Activated CD8-positive, alpha-beta memory T cell treated with anti-CD3 and anti-CD28 coated beads, Interleukin-2, amount 10 ng/mL, durations not matched to agents 7 days and 5 days (primary cell): ENCODE measurements around the gene LAMA1. TPM values are rescaled to one million over a fixed set of nuclear protein-coding genes. Genes with fewer than 3 reads are reported as not detected.

Source experiments
- ATAC-seq: fragments of 150-1000 bp; cut with Tn5 transposase; one replicate; pipeline ENCODE4 v1.10.0; 2021; ENCODE audit warnings: moderate library complexity
- CTCF ChIA-PET: fragments of 350-600 bp; sonication (Branson Sonifier 250); formaldehyde crosslinking; loops from one replicate; lab custom pipeline; 2021; ENCODE audit warnings: antibody characterized with exemption; lab: Charles Lee
- DNase-seq: peaks from one replicate; pipeline ENCODE4 v3.0.0-alpha.2; 2020
- H3K27ac Mint-ChIP-seq: one replicate; pipeline ENCODE4 v1.8.0; 2021; ENCODE audit warnings: mild to moderate bottlenecking, mixed read lengths
- H3K27me3 Mint-ChIP-seq: one replicate; pipeline ENCODE4 v1.8.0; 2021; ENCODE audit warnings: mixed read lengths
- H3K36me3 Mint-ChIP-seq: one replicate; pipeline ENCODE4 v1.8.0; 2021; ENCODE audit warnings: mild to moderate bottlenecking, mixed read lengths
- H3K4me1 Mint-ChIP-seq: one replicate; pipeline ENCODE4 v1.8.0; 2021; ENCODE audit warnings: mixed read lengths
- H3K4me3 Mint-ChIP-seq: one replicate; pipeline ENCODE4 v1.8.0; 2021; ENCODE audit warnings: mild to moderate bottlenecking, moderate library complexity, mixed read lengths
- H3K9me3 Mint-ChIP-seq: one replicate; pipeline ENCODE4 v1.8.0; 2022; ENCODE audit warnings: low read depth, mixed read lengths
- total RNA-seq, 2 experiments: library from RNA; stranded (reverse); gene quantifications; one replicate each; pipeline ENCODE4 v1.2.3, GENCODE V29; 2021

Gene LAMA1
- total RNA-seq, 2 experiments from 2014 or later, result not detected

GRCh38 chr18:7021994-7022840 is 95.4 kb downstream of the LAMA1 start:
- ATAC-seq, result no peak
- H3K4me1 Mint-ChIP-seq, result no peaks in the 10 kb centered on the region

GRCh38 chr18:7020995-7021777 is 96.4 kb downstream of the LAMA1 start:
- peaks cover 10% of the 10 kb centered on the region for H3K9me3 Mint-ChIP-seq
- ATAC-seq, result no peak
- no peaks in the 10 kb centered on the region for H3K36me3 Mint-ChIP-seq
- CTCF ChIA-PET, result no interaction called here
- no peak for DNase-seq
- H3K4me3 Mint-ChIP-seq, result no peak overlapping the region
- no peak overlapping the region for H3K27ac Mint-ChIP-seq
- H3K27me3 Mint-ChIP-seq, result no peaks in the 10 kb centered on the region
- H3K4me1 Mint-ChIP-seq, result no peaks in the 10 kb centered on the region

More at GRCh38 chr18:7021994-7022840, 95.4 kb downstream of the LAMA1 start:
- Mint-ChIP-seq H3K4me3 (no peak overlapping the region), H3K9me3 (peaks cover 9% of the 10 kb centered on the region), H3K27ac (no peak overlapping the region), H3K36me3 (no peaks in the 10 kb centered on the region), H3K27me3 (no peaks in the 10 kb centered on the region)
- DNase-seq, result no peak
- CTCF ChIA-PET, result no interaction called here

- Mint-ChIP-seq H3K4me3 (no peak overlapping the region), H3K27ac (no peak overlapping the region), H3K36me3 (no peaks in the 10 kb centered on the region), H3K9me3 (peaks cover 12% of the 10 kb centered on the region), H3K27me3 (no peaks in the 10 kb centered on the region), H3K4me1 (no peaks in the 10 kb centered on the region)
- CTCF ChIA-PET, result no interaction called here
- ATAC-seq, result no peak
- no peak for DNase-seq
These were observed 100.6 kb downstream of the LAMA1 start for GRCh38 chr18:7017013-7017412.

GRCh38 chr18:7011142-7011541 is 106.5 kb downstream of the LAMA1 start:
- ATAC-seq (no peak), DNase-seq (no peak)
- Mint-ChIP-seq H3K27me3 (no peaks in the 10 kb centered on the region), H3K27ac (no peak overlapping the region), H3K36me3 (no peaks in the 10 kb centered on the region), H3K4me3 (no peak overlapping the region), H3K4me1 (no peaks in the 10 kb centered on the region), H3K9me3 (peaks cover 8% of the 10 kb centered on the region)
- CTCF ChIA-PET, result no interaction called here

- Mint-ChIP-seq H3K4me3 (no peak overlapping the region), H3K27me3 (no peaks in the 10 kb centered on the region), H3K9me3 (peaks cover 5% of the 10 kb centered on the region), H3K36me3 (no peaks in the 10 kb centered on the region), H3K4me1 (no peaks in the 10 kb centered on the region), H3K27ac (no peak overlapping the region)
- DNase-seq, result no peak
- CTCF ChIA-PET, result no interaction called here
- ATAC-seq, result no peak
These were observed 113.6 kb downstream of the LAMA1 start for GRCh38 chr18:7004009-7004408.

GRCh38 chr18:7002107-7002506 is 115.5 kb downstream of the LAMA1 start:
- Mint-ChIP-seq H3K36me3 (no peaks in the 10 kb centered on the region), H3K4me1 (no peaks in the 10 kb centered on the region)

GRCh38 chr18:7000484-7001096 is 117.0 kb downstream of the LAMA1 start:
- no peak for DNase-seq
- CTCF ChIA-PET, result no interaction called here
- peaks cover 9% of the 10 kb centered on the region for H3K9me3 Mint-ChIP-seq
- H3K36me3 Mint-ChIP-seq, result no peaks in the 10 kb centered on the region
- no peak overlapping the region for H3K4me3 Mint-ChIP-seq
- no peak overlapping the region for H3K27ac Mint-ChIP-seq
- no peak for ATAC-seq
- H3K27me3 Mint-ChIP-seq, result no peaks in the 10 kb centered on the region
- no peaks in the 10 kb centered on the region for H3K4me1 Mint-ChIP-seq

More at GRCh38 chr18:7002107-7002506, 115.5 kb downstream of the LAMA1 start:
- no peak for ATAC-seq
- Mint-ChIP-seq H3K27me3 (no peaks in the 10 kb centered on the region), H3K27ac (no peak overlapping the region), H3K4me3 (no peak overlapping the region), H3K9me3 (peaks cover 9% of the 10 kb centered on the region)
- CTCF ChIA-PET, result no interaction called here
- no peak for DNase-seq

- H3K36me3 Mint-ChIP-seq, result no peaks in the 10 kb centered on the region
- ATAC-seq (no peak), DNase-seq (no peak)
- no peaks in the 10 kb centered on the region for H3K4me1 Mint-ChIP-seq
- H3K27me3 Mint-ChIP-seq, result no peaks in the 10 kb centered on the region
- no peak overlapping the region for H3K4me3 Mint-ChIP-seq
- CTCF ChIA-PET, result no interaction called here
- H3K27ac Mint-ChIP-seq, result no peak overlapping the region
- peaks cover 4% of the 10 kb centered on the region for H3K9me3 Mint-ChIP-seq
These were observed 119.8 kb downstream of the LAMA1 start for GRCh38 chr18:6997808-6998207.

GRCh38 chr18:6994771-6995430 is 122.7 kb downstream of the LAMA1 start:
- no peak overlapping the region for H3K27ac Mint-ChIP-seq
- CTCF ChIA-PET, result no interaction called here
- H3K4me3 Mint-ChIP-seq, result no peak overlapping the region
- ATAC-seq, result no peak
- H3K36me3 Mint-ChIP-seq, result no peaks in the 10 kb centered on the region
- peaks cover 4% of the 10 kb centered on the region for H3K9me3 Mint-ChIP-seq
- H3K27me3 Mint-ChIP-seq, result no peaks in the 10 kb centered on the region
- no peaks in the 10 kb centered on the region for H3K4me1 Mint-ChIP-seq
- no peak for DNase-seq

- no peaks in the 10 kb centered on the region for H3K4me1 Mint-ChIP-seq
- ATAC-seq, result no peak
- DNase-seq, result no peak
- H3K27me3 Mint-ChIP-seq, result no peaks in the 10 kb centered on the region
- no peaks in the 10 kb centered on the region for H3K36me3 Mint-ChIP-seq
- CTCF ChIA-PET, result no interaction called here
- H3K27ac Mint-ChIP-seq, result no peak overlapping the region
- H3K4me3 Mint-ChIP-seq, result no peak overlapping the region
- peaks cover 4% of the 10 kb centered on the region for H3K9me3 Mint-ChIP-seq
These were observed 123.4 kb downstream of the LAMA1 start for GRCh38 chr18:6994056-6994770.

- H3K27me3 Mint-ChIP-seq, result no peaks in the 10 kb centered on the region
- H3K4me3 Mint-ChIP-seq, result no peak overlapping the region
- H3K27ac Mint-ChIP-seq, result no peak overlapping the region
- no peaks in the 10 kb centered on the region for H3K9me3 Mint-ChIP-seq
- H3K36me3 Mint-ChIP-seq, result no peaks in the 10 kb centered on the region
- CTCF ChIA-PET, result no interaction called here
- DNase-seq, result no peak
- no peaks in the 10 kb centered on the region for H3K4me1 Mint-ChIP-seq
- no peak for ATAC-seq
These were observed 124.8 kb downstream of the LAMA1 start for GRCh38 chr18:6992761-6993160.

GRCh38 chr18:6983366-6983765 is 134.2 kb downstream of the LAMA1 start:
- no peak for DNase-seq
- H3K4me1 Mint-ChIP-seq, result no peaks in the 10 kb centered on the region
- H3K4me3 Mint-ChIP-seq, result no peak overlapping the region
- H3K27me3 Mint-ChIP-seq, result no peaks in the 10 kb centered on the region
- ATAC-seq, result no peak
- CTCF ChIA-PET, result no interaction called here
- H3K36me3 Mint-ChIP-seq, result no peaks in the 10 kb centered on the region
- H3K9me3 Mint-ChIP-seq, result peaks cover 2% of the 10 kb centered on the region
- no peak overlapping the region for H3K27ac Mint-ChIP-seq

- Mint-ChIP-seq H3K4me1 (no peaks in the 10 kb centered on the region), H3K27ac (no peak overlapping the region), H3K4me3 (no peak overlapping the region), H3K36me3 (no peaks in the 10 kb centered on the region), H3K27me3 (no peaks in the 10 kb centered on the region), H3K9me3 (peaks cover 2% of the 10 kb centered on the region)
- ATAC-seq (no peak), DNase-seq (no peak)
- CTCF ChIA-PET, result no interaction called here
These were observed 135.2 kb downstream of the LAMA1 start for GRCh38 chr18:6982398-6982797.
